Measurements from ENCODE around the gene DDIT3.

DDIT3 gene

GRCh38 chr12:57490126-57490525 is 30.2 kb downstream of the DDIT3 start:
- DNase-seq (ENCODE audit: low spot score) = no peak
- in situ Hi-C loops (cut with MboI; ENCODE audit: low sequenced_read_pairs, unreplicated experiment) = no loop called here
- no peak for TF ChIP-seq CTCF (IDR thresholded peaks at IDR 0.05; ENCODE audit: borderline replicate concordance, control extremely low read depth, extremely low read depth, insufficient read depth, missing control alignments)

DNA sequence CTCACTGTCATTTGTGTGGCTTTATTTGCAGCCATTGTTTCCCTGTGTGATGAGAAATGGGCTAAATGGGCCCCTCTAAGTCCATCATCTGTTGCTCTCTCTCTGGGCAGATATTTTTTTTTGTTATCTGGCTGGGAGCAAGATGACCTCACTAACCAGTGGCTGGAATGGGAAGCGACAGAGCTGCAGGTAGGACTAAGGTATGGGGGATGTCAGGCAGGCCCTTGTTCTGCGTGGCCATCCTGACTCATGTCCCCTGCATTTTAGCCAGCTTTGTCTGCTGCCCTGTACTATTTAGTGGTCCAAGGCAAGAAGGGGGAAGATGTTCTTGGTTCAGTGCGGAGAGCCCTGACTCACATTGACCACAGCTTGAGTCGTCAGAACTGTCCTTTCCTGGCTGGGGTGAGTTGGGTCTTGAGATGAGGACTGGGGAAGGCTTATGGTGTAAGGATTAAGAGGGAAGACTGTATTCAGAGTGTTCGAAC is 31.1 kb downstream of the DDIT3 start:
- no peak for TF ChIP-seq CTCF (IDR thresholded peaks at IDR 0.05; ENCODE audit: borderline replicate concordance, control extremely low read depth, extremely low read depth, insufficient read depth, missing control alignments)
- in situ Hi-C loops (cut with MboI; ENCODE audit: low sequenced_read_pairs, unreplicated experiment) = no loop called here
- no peak for DNase-seq (ENCODE audit: low spot score)

- DNase-seq (ENCODE audit: low spot score) = no peak
- in situ Hi-C loops (cut with MboI; ENCODE audit: low sequenced_read_pairs, unreplicated experiment) = no loop called here
- TF ChIP-seq CTCF (IDR thresholded peaks at IDR 0.05; ENCODE audit: borderline replicate concordance, control extremely low read depth, extremely low read depth, insufficient read depth, missing control alignments) = no peak
Observed at GRCh38 chr12:57488402-57489156, 31.7 kb downstream of the DDIT3 start.

DNA sequence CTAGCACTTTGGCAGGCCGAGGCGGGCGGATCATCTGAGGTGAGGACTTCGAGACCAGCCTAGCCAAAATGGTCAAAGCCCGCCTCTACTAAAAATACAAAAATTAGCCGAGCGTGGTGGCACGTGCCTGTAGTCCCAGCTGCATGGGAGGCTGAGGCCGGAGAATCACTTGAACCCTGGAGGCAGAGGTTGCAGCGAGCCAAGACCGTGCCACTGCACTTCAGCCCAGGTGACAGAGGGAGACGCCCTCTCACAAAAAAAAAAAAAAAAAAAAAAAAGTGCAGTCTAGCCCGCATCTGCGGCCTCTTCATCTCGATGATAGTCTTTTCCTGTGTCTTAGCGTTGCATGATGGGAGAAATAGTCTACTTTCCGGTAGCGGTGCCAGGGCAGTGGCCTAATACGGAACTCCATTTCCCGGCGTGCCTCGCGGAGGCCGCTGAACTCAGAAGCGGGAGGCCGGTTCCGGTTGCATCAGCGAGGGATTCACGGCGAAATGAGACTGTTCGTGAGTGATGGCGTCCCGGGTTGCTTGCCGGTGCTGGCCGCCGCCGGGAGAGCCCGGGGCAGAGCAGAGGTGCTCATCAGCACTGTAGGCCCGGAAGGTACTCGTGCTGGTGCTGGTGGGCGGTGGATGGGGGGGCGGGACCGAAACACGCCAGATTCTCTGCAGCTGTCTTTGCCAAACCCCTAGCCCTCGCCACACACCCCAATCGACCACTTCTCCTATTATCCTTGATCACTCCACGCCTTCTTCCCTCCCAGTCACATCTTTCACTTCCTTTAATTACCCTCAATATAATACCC is 32.5 kb downstream of the DDIT3 start, which contains the start of gene MARS1:
TSS of gene MARS1 (plus strand) at position 472 of the 805 bp plus-strand sequence. CDS start at position 495, 23 bp downstream.
- peak; percentile 27 for TF ChIP-seq CTCF (IDR thresholded peaks at IDR 0.05; ENCODE audit: borderline replicate concordance, control extremely low read depth, extremely low read depth, insufficient read depth, missing control alignments)
- in situ Hi-C loops (cut with MboI; ENCODE audit: low sequenced_read_pairs, unreplicated experiment) = no loop called here
- DNase-seq (ENCODE audit: low spot score) = peak; percentile 95

- no peak for TF ChIP-seq CTCF (IDR thresholded peaks at IDR 0.05; ENCODE audit: borderline replicate concordance, control extremely low read depth, extremely low read depth, insufficient read depth, missing control alignments)
- in situ Hi-C loops (cut with MboI; ENCODE audit: low sequenced_read_pairs, unreplicated experiment) = no loop called here
- DNase-seq (ENCODE audit: low spot score) = no peak
Observed at GRCh38 chr12:57487055-57487596, 33.2 kb downstream of the DDIT3 start.

DNA sequence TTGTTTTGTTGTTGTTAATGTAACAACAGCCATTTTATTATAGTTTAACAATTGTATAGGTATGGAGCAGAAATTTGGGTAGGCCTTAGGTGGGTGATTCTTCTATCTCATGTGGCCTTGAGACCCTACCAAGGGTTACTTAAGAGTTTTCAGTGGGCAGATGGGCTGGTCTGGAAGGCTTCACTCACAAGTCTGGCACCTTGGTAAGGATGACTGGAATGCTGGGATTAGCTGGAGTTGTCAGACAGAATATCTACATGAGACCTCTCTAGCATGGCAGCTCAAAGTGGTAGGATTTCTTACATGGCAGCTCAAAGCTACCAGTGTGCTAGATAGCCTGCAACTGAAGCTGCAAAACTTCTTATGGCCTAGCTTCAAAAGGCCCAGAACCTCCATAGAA is 34.6 kb downstream of the DDIT3 start:
- in situ Hi-C loops (cut with MboI; ENCODE audit: low sequenced_read_pairs, unreplicated experiment) = no loop called here
- no peak for DNase-seq (ENCODE audit: low spot score)
- no peak for TF ChIP-seq CTCF (IDR thresholded peaks at IDR 0.05; ENCODE audit: borderline replicate concordance, control extremely low read depth, extremely low read depth, insufficient read depth, missing control alignments)

All from GM13976 (cell line).